ENCODE measurements around the gene ILKAP.

Gene ILKAP

DNA sequence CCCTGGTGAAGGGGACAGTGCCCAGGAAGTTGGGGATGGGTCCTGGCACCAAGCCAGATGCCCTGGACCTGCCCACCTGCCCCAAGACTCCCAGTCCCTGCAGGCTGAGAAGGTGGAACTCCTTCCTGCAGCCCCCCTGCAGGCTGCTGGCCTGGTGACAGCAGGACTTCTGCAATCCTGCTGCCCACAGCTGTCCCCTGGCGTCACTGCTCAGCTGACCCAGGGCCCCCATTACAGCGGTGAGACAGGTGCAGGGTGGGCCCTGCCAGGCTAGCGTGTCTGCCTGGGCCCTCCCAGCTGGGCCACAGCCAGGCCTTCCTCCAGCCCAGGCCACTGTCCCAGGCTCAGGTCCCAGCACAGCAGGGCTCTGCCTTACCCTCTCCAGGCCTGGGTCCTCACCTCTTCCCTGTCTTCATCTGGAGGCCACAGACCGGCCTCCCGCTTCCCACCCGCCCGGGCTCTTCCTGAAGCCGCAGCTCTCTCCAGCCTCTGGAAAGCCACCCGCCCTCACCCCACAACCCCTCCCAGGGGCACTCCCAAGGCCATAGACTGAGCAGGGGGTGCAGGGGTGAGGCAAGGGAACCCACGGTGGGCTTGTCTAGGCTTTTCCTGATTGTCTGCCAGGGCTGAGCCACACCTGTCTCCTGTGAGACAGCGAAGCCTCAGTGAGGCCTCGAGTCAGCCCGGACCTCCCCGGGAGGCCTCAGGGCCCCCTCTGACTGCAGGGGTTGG, 53.5 kb downstream of the ILKAP start:
- FAIRE-seq = no peak

DNA sequence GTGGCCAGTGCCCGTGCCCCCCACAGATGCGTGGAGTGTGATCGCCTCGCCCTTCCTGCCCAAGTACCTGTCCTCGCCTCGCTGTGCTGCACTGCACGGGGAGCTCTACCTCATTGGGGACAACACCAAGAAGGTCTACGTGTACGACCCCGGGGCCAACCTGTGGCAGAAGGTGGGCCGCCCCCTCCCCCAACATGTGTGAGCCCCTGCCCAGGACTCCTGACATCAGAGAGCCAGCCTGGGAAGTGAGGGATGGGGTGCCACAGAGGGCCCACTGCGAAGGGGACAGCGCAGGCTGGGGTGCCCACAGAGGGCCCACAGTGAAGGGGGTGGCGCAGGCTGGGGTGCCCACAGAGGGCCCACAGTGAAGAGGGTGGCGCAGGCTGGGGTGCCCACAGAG, 54.5 kb downstream of the ILKAP start:
- no peak for FAIRE-seq

DNA sequence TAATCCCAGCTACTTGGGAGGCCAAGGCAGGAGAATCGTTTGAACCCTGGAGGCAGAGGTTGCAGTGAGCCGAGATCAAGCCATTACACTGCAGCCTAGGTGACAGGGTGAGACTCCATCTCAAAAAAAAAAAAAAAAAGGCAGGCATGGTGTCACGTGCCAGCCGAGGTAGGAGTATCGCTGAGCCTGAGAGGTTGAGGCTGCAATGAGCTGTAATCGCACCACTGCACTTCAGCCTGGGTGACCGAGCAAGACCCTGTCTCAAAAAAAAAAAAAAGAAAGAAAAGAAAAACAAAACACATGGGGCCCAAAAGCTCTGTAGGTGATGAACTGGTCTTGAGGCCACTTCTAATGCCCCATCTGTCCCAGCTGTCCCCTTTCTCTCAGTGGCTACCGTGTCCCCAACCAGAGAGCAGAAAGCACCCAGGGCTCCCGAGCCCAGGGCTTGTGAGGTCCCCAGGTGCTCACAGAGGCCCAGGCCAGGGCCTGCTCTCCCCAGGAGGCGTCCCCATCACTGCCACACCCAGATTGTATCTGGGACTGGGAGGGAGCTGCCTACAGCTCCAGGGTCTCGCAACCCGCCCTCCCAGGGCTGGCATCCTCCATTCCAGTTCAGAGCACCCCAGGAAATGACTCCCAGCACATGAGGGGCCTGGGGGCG, 56.5 kb downstream of the ILKAP start:
- no peak for FAIRE-seq

DNA sequence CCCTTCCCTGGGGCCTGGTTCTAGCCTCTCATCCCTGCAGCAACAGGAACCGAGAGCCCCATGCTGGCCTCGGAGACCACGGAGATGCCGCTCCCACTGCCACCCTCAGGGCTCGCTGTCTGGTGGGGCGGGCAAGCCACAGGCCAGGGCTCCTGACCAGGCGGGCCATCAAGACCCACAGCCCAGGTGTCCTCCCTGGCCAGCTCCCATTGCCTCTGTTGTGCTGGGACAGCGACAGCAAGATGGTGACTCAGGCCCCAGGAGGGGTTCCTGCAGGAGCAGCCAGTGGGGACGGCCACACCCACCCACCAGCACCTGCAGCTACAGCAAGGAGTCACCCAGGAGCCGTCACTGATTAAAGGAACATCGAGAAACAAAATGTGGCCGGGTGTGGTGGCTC, 57.6 kb downstream of the ILKAP start:
- FAIRE-seq = no peak

DNA sequence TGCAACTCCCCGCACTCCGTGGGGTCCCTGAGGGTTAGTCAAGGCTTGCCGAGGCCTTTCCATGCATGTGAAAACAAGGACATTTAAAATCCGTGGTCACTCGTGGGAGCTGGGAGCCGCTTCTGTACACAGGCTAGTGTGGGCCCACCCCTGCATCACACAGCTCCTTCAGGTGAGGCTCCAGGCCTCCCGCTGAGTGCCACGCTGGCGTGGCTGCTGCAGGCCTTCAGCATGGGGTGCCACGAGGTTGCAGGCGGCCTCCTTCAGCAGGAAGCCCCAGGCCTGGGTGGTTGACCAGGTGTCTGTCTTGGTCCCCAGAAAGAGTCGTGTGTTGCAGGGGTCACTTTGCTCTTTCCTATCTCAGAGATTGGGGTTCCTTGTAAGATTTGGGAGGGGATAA, 58.4 kb downstream of the ILKAP start:
- FAIRE-seq = no peak

DNA sequence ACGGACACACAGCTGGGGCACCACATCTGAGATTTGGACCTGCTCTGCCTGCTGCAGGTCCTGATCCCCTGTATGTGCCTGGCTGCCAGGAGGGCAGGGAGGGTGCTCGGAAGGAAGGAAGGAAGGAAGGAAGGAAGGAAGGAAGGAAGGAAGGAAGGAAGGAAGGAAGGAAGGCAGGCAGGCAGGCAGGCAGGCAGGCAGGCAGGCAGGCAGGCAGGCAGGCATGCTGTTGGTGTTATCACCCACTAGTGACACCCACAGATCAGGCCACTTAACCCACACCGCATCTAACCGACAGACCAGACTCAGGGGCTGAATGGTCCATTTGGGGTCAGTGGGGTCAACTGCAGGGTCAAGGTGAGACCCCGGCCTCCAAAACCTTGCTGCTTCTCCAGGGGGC, 59.2 kb downstream of the ILKAP start:
- FAIRE-seq = no peak

DNA sequence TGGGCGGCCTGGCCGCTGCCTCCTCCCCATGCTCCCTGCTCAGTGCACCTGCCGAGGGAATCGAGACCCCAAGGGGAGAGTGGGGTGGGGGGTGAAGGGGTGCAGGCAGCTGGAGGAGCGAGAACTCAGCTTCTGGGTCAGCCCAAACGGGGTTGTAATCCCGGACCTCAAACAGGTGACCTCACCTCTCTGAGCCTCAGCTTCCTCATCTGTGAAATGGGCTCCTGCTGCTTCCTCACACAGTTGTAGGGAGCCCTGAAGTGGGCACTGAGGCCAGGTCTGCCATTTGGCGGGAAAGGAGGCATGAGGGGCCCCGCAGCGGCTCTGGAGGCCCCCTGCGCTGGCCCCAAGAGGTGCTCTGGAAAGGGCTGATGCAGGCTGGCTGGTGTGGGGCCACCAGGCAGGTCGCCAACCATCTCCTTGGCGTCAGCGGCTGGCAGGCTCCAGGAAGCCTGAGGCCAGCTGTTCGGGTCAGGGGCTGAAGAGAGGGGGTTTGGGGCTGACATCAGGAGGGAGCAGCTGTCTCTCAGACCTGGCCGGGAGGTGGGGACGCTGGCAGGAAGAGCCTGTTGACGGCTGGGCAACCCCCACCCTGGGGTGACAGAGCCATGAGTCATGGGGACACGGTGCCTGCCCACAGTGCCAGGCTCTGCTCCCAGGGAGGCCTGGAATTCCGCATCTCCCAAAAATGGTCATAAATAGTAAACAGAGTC, 60.1 kb downstream of the ILKAP start:
- FAIRE-seq = no peak

DNA sequence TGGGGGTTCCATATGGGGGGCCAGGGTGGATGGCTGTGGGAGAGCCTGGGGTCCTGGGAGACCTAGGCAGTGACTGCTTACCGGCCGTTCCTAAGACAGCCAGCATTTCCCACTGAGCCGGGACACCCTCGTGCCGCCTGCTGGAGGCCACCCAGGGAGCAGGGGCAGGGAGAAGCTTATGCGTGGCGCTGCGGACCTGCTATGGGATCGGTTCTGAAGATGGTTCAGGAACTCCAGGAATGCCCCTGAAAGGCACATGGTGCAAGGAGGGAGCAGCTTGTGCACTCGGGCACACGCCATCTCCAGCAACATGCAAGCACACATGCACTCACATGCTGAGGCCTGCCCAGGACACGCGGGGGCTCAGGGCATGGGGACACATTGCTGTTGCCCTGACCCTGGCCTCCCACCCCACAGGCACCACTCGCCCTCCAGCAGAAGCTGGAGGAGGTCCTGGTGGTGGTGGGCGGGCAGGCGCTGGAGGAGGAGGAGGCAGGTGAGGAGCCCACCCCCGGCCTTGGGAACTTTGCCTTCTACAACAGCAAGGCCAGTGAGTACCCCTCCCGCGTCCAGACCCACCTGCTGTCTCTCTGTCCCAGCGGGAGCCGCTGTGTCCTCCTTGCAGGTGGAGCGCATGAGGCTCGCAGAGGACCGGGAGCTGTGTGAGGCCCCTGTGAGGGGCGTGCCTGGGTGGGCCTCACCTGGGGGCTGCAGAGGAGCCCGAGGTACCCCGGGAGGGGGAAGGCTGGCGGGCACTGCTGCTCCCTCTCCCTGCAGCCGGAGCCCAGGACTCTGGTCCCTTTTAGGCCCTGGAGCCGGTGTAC, 60.9 kb downstream of the ILKAP start:
- no peak for FAIRE-seq

DNA sequence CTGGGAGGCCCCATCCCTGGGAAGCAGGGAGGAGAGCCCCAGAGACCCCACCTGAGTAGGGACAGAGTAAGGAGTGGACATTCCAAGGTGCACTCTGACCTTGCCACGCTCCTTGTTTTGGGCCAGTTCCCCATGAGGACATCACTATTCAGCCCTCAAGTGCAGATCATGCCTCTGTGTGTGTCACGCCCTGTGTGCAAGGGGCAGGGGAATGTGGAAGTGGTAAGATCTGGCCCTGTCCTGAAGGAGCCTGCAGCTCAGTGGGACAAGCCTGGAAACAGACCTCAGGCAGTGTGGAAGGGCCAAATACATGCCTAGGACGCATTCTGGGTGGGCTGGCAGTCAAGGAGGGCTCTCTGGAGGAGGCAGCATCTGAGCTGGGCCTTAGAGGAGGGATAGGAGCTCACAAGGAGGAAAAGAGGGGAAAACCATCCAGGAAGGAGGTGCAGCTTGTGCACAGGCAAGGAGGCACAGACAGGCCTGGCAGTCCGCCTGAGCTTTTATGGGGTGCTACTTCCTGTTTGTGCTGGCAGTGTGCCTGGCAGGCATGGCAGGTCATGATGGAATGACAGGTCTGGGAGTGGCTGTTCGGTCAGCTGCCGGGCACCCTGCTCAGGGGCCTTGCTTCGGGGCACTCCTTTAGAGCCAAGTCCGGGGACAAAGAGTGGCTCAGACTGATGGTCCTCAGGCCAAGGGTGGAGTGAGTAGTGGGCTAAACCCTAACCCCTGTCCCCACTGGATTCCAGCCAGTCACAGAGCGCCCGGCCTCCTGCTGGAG, 61.8 kb downstream of the ILKAP start:
- no peak for FAIRE-seq

DNA sequence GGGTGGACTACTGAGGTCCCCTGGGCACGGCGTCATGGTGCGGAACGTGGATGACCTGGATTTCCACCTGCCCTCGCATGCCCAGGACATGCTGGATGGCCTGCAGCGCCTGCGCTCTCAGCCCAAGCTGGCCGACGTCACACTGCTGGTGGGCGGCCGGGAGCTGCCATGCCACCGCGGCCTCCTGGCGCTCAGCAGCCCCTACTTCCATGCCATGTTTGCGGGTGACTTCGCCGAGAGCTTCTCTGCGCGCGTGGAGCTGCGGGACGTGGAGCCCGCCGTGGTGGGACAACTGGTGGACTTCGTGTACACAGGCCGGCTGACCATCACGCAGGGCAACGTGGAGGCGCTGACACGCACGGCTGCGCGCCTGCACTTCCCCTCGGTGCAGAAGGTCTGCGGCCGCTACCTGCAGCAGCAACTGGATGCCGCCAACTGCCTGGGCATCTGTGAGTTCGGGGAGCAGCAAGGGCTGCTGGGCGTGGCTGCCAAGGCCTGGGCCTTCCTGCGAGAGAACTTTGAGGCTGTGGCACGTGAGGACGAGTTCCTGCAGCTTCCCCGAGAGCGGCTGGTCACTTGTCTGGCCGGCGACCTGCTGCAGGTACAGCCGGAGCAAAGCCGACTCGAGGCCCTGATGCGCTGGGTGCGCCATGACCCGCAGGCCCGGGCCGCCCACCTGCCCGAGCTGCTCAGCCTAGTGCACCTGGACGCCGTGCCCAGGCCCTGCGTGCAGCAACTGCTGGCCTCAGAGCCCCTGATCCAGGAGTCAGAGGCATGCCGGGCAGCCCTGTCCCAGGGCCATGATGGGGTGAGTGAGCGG, 62.6 kb downstream of the ILKAP start:
- no peak for FAIRE-seq

DNA sequence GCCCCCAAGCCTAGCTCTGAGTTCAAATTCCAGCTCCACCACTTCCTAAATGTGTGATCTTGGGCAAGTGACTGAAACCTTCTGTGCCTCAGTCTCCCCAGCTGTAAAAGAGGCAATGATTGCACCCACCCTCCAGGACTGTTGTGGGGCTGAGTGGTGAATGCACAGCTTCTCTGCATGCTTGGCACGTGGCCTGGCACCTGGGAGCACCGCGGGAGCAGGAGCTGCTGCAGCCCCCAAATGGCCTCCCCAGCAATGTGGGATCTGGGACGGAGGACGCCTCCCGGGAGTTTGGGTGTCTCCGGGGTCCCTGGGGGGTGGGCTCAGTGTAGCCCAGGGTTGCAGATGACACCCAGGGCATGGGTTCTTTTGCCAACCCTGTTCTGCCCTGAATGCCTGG, 63.5 kb downstream of the ILKAP start:
- FAIRE-seq = no peak

DNA sequence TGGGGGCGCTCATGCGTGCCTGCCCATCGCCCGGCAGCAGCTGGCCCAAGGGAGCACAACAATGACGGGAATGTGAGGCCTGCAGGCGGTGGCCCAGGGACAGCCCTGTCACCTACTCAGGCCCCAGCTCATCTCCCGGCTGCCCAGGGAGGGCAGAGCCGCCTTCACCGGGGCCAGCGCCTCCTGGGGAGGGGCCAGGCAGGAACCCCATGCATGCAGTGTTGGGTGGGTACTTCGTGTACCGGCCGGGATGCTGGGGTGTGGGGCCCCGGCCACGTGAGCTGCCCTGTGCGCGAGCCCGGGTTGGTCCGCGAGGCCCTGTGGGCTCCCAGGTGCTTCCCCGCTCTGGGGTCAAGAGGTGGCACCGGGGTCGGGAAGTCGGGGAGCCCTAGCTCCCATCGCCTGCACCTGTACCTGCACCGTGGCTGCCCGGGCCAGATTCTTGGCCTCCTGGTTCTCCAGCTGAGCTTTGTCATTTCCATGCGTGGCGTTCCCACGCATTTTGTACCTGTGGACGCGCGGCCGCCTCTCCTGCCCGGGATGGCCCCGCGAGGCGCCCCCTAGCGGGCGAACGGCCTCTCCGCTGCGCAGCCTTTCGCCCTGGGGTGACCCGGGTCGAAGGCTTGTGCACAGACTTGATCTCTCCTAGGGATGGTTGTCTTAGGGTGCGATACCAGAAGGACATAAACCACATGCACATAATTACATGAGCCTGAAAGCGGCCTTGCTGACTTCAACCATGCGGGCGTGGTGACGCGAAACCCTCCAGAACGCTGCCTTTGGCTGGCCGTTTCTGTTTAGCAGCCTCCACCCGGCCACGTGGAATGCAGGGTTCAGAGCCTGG, 64.1 kb downstream of the ILKAP start:
- no peak for FAIRE-seq

DNA sequence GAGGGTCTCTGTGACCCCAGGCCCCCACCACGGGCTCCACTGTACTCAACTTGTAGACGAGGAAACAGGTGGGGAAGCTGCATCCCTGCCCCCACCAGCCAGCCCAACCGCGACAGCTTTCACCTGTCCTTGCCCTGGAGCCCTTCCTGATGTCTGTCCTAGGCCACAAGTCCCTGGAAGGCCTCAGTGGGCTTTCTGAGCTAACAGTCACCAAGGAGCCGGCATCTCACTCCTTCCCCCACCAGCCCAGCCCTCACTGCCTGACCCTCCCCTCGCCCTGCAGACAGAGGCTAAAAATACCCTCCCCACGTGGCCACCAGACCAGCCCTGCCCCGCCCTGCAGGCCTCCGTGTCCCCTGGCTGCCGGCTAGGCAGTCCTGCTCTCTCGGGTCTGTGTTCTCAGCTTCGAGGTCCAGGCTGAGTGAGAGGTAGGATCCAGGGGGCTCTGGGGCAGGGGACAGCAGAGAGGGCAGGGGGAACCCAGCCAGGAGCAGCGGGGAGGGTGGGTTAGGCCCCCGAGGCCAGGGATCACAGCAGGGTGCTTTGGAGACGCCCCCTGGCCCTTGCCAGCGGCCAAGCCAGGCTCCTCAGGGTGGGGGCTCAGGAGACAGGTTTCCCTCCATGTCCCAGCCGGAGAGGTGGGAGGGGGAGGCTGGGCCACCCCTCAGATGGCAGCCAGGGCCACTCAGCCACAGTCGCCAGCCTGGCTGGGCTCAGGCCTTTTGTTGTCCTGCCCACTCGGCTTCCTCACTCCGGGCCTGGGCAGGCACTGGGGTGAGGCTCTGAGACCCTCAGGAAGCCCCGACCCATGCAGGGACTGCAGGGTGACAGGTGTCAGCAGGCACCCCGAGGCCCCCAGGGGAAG, 64.9 kb downstream of the ILKAP start, which contains the start of gene KLHL30:
TSS of gene KLHL30 (plus strand) at position 338 of the 865 bp plus-strand sequence. CDS start 2,087 bp downstream, outside the sequence.
- FAIRE-seq = no peak

DNA sequence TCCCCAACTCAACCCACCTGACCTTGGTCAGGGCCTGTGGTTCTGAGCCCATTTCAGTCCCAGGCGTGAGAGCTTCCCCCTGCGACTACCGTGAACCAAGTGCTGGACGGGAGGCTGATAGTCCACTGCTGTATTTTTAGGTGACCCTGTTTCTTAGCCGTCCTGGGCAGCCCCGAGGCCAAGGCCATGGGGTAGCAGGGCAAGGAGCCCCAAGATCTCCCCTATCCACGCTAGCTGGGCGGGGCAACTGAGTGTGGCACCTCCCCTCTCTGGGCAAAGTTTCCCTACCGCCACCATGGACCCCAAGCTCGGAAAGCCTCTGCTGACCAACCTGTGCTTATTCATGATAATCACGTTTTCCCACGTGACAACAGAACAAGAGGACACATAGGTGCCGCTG, 65.6 kb downstream of the ILKAP start:
- FAIRE-seq = no peak

DNA sequence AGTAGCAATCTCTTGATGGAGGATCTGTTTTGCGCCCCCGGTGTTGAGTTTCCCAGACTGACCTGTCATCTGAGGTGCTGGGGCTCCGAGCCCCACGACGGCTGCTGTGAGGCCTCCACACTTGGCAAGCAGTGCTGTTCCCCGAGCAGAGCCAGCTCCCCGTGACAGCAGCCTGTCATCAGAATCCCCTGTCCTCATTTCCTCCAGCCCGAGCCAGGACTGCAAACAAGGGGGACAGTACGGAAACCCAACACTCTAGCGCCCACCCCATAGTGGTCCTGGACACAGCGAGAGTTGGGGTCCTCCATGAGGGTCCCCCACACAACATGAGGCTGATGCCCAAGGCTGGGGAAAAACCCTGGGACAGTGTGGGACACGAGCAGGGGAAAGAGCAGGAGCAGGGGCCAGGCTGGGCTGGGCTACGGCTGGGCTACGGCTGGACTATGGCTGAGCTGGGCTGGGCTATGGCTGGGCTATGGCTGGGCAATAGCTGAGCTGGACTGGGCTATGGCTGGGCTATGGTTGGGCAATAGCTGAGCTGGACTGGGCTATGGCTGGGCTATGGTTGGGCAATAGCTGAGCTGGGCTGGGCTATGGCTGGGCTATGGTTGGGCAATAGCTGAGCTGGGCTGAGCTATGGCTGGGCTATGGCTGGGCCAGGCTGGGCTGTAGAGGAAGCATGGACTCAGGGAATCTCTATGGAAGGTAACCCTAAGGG, 66.5 kb downstream of the ILKAP start:
- no peak for FAIRE-seq

DNA sequence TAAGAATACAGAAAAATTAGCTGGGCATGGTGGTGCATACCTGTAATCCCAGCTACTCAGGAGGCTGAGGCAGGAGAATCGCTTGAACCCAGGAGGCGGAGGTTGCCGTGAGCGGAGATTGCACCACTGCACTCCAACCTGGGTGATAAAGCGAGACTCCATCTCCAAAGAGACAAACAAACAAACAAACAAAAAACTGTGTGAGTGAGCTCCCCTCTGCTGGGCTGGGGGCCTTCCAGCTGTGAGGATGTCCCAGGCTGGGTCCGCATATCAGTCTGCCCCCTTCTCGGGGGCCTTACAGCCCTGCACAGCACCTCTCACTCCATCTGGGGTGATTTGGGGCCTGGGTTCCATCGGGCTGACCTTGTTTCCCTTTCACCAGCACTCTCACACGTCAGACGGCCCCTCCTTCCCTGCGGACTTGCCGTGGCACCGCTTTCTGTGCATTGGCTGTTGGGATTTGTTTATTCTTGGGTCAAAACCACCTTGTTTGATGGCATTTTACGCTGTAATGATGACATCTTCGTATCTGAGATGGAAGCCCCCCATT, 67.8 kb downstream of the ILKAP start:
- no peak for FAIRE-seq

DNA sequence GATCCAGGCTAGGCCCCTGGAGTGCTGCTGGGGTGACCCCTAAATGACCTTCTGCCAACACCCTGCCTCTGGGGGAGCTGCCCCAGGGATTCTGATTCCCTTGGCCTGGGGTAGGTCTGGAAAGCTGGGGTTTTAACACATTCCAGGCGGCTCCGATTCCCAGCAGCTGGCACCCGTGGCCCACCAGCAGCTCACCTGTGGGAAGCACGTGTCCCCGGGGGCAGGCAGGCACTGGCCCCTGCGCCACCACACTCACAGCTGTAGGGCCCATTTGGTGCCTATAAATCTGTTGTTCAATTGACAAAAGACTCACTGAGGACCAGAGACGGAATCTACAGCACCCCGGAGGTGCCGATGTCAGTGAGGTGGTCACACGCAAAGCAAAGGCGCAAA, 69.1 kb downstream of the ILKAP start:
- no peak for FAIRE-seq

Data from endometrium (tissue), 2 donors.